Gastrocnemius medialis (tissue), 4 donors: ENCODE data around the gene RGS5. TPM values are rescaled to one million over a fixed set of nuclear protein-coding genes. Genes with fewer than 3 reads are reported as not detected.
A peak's percentile ranks its signal among the peaks of the same experiment; 100 is the strongest.

Experiments used
- ATAC-seq, 2 donors: fragments of 150-250 bp; one replicate each; pipeline ENCODE4 v1.9.1; 2016
- DNase-seq, 2 donors: peaks; one replicate each; pipeline ENCODE4 v3.0.0-alpha.2; 2019
- H3K27ac ChIP-seq, 4 donors: fragments of 200-600 bp; sonication (generic); 1 replicate in 1 of 4; 2 replicates in 3 of 4; pipeline ENCODE4 v1.5.1; 2016 to 2018; ENCODE audit warnings: mild to moderate bottlenecking in 2 of 4, moderate library complexity in 1 of 4
- H3K27me3 ChIP-seq, 3 donors: fragments of 200-600 bp; sonication (generic) in 2 of 3; 1 replicate in 1 of 3; 2 replicates in 2 of 3; pipeline versions ENCODE4 v1.5.1 to v1.6.0; 2016 to 2019; ENCODE audit warnings: mild to moderate bottlenecking in 1 of 3, moderate library complexity in 1 of 3
- H3K36me3 ChIP-seq, 2 donors: fragments of 200-600 bp; sonication (generic) in 1 of 2; one replicate each; pipeline ENCODE4 v1.5.1; 2017 to 2018
- H3K4me1 ChIP-seq, 2 donors: fragments of 200-600 bp; sonication (generic) in 1 of 2; one replicate each; pipeline ENCODE4 v1.5.1; 2016 to 2017; ENCODE audit warnings: mild to moderate bottlenecking in 2 of 2
- H3K4me3 ChIP-seq, 4 donors: fragments of 200-600 bp; sonication (generic) in 3 of 4; 1 replicate in 1 of 4; 2 replicates in 3 of 4; pipeline ENCODE4 v1.5.1; 2016 to 2019; ENCODE audit warnings: mild to moderate bottlenecking in 2 of 4
- H3K9me3 ChIP-seq, 3 donors: fragments of 200-600 bp; sonication (generic) in 2 of 3; 1 replicate in 1 of 3; 2 replicates in 2 of 3; pipeline ENCODE4 v1.5.1; 2016 to 2019
- POLR2A ChIP-seq, 2 donors: fragments of 450-650 bp; IDR thresholded peaks; one replicate each; pipeline ENCODE4 v1.6.1; 2017; ENCODE audit warnings: antibody characterized with exemption in 2 of 2, mild to moderate bottlenecking in 2 of 2, moderate library complexity in 2 of 2
- in situ Hi-C, 4 donors: fragments of 200-750 bp; cut with MboI; loops; one replicate each; pipeline versions ENCODE4 v1.15.0 to v1.8.0; 2017; ENCODE audit warnings: low sequenced_read_pairs in 4 of 4
- intact Hi-C: fragments of 100-400 bp; cut with DNase I; formaldehyde crosslinking; loops from one replicate; pipeline ENCODE4 v1.15.1; 2023; ENCODE audit warnings: low total_unique reads
- total RNA-seq, 4 donors: library from RNA; depleted of rRNA; stranded (reverse); fragments of >200 nt; gene quantifications; one replicate each; pipeline versions ENCODE4 v1.1.0 to v1.2.3, GENCODE V29; 2016
- TF ChIP-seq, protein P1 (sequence below), 5 experiments: fragments of 450-650 bp in 3 of 5; fragments of 200-600 bp in 2 of 5; sonication (generic) in 2 of 5; IDR thresholded peaks in 4 of 5; conservative IDR thresholded peaks in 1 of 5; 1 replicate in 4 of 5; 2 replicates in 1 of 5; pipeline ENCODE4 v1.5.1; 2016 to 2019; ENCODE audit warnings: antibody characterized with exemption in 5 of 5, mild to moderate bottlenecking in 3 of 5, moderate library complexity in 3 of 5

RGS5 gene
- total RNA-seq, 4 donors from 2014 or later: 71.2 to 195 (median 158) TPM

DNA sequence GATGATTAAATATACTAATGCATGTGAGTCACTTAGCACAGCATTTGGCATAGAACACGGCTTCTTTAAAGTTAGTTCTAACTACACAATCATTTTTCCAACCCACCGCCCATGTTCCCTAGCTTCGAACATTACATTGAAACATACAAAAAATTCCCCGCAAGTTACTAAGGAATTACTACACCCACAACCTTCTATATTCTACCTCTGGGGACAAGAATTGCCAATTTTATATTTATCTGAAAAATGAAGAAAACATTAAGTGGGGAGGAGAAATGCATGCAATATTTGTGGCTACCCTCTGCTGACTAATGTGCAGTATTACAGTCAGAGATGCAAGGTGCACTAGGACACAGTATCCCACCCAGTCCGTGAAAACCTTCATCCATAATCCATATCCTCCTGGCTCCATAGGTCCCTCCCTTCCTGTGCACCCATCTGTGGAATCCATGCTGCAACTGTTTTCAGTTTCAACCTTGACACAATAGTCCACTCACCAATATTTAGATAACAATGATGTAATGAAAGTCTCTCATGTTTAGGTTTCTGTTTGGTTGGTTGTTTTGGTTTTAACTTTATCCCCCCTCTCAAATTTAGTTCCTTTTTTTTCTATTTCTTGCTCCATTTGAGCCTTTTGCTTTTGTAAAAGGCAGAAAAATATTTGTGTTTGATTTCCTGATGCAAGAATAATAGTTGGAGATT lies 31.6 kb downstream of the RGS5 start:
- in situ Hi-C loops: loop anchor here in 3 of 4 donors (5.0 to 10.0 kb wide), 3 partner anchors 294 to 316 kb away; no protein-coding TSS in a partner anchor

DNA sequence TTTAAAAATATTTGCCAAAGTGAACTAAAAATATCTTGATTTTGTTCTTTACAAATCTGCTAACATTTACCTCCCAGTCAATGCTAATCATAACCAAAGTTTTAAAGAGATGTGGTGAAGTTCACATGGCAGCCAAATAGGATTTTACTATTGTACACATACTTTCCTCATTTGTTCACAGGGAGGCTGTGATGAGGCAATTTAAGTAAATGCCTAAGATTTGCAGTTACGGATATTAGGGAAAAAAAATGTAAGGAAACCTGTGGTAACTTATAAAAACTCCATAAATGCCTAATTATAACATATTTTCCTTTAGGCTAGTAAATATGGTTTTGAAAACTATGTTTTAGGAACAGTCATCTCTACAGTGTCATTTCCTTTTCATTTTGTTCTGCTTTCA lies 32.4 kb downstream of the RGS5 start:
- H3K27me3 ChIP-seq: no peaks in the 10 kb centered on the region
- H3K4me1 ChIP-seq: peaks cover 4 to 9% of the 10 kb centered on the region in 2 donors
- H3K36me3 ChIP-seq: no peaks in the 10 kb centered on the region
- in situ Hi-C loops (loop anchor here in 3 of 4 donors (5.0 to 10.0 kb wide), 3 partner anchors 293 to 316 kb away; no protein-coding TSS in a partner anchor), intact Hi-C loops (loop anchor here (10.0 kb wide), 1 partner anchor 96 kb away; no protein-coding TSS in a partner anchor)
- H3K9me3 ChIP-seq: no peaks in the 10 kb centered on the region
- H3K4me3 ChIP-seq: no peak overlapping the region
- no peak overlapping the region for H3K27ac ChIP-seq
- TF ChIP-seq, protein P1, sequence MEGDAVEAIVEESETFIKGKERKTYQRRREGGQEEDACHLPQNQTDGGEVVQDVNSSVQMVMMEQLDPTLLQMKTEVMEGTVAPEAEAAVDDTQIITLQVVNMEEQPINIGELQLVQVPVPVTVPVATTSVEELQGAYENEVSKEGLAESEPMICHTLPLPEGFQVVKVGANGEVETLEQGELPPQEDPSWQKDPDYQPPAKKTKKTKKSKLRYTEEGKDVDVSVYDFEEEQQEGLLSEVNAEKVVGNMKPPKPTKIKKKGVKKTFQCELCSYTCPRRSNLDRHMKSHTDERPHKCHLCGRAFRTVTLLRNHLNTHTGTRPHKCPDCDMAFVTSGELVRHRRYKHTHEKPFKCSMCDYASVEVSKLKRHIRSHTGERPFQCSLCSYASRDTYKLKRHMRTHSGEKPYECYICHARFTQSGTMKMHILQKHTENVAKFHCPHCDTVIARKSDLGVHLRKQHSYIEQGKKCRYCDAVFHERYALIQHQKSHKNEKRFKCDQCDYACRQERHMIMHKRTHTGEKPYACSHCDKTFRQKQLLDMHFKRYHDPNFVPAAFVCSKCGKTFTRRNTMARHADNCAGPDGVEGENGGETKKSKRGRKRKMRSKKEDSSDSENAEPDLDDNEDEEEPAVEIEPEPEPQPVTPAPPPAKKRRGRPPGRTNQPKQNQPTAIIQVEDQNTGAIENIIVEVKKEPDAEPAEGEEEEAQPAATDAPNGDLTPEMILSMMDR (IDR thresholded peaks at IDR 0.05 in 4 of 5, conservative IDR thresholded peaks at IDR 0.05 in 1 of 5): no peak
- TF ChIP-seq POLR2A (IDR thresholded peaks at IDR 0.05): no peak
- DNase-seq (no peak), ATAC-seq (no peak)

More for the DNA sequence above, 31.6 kb downstream of the RGS5 start:
- no peak overlapping the region for H3K4me3 ChIP-seq
- intact Hi-C loops: loop anchor here (10.0 kb wide), 1 partner anchor 96 kb away; no protein-coding TSS in a partner anchor
- TF ChIP-seq, protein P1 (IDR thresholded peaks at IDR 0.05 in 4 of 5, conservative IDR thresholded peaks at IDR 0.05 in 1 of 5): no peak
- no peak for TF ChIP-seq POLR2A (IDR thresholded peaks at IDR 0.05)
- H3K4me1 ChIP-seq: peaks cover 4 to 9% of the 10 kb centered on the region in 2 donors
- H3K9me3 ChIP-seq: no peaks in the 10 kb centered on the region
- no peaks in the 10 kb centered on the region for H3K27me3 ChIP-seq
- no peaks in the 10 kb centered on the region for H3K36me3 ChIP-seq
- H3K27ac ChIP-seq: no peak overlapping the region
- no peak for DNase-seq
- no peak for ATAC-seq

DNA sequence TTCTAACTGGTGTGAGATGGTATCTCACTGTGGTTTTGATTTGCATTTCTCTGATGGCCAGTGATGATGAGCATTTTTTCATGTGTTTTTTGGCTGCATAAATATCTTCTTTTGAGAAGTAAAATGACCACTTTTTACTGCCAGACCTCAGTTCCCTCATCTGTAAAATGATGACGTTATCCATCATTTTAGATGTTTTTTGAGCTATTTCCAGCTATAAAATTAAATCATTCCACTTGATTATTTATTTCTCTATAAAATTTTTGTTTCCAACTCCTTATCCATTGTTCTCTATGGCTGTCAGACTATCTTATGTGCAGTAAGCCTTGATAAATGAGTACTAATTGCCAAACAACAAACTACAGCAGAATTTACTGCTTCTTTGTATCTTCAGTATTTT lies 33.2 kb downstream of the RGS5 start:
- Histone ChIP-seq H3K9me3 (no peaks in the 10 kb centered on the region), H3K4me1 (peaks cover 2 to 4% of the 10 kb centered on the region in 2 donors), H3K27me3 (no peaks in the 10 kb centered on the region), H3K27ac (no peak overlapping the region), H3K36me3 (no peaks in the 10 kb centered on the region), H3K4me3 (no peak overlapping the region)
- ATAC-seq (no peak), DNase-seq (no peak)
- TF ChIP-seq POLR2A (IDR thresholded peaks at IDR 0.05): no peak
- TF ChIP-seq, protein P1 (IDR thresholded peaks at IDR 0.05 in 4 of 5, conservative IDR thresholded peaks at IDR 0.05 in 1 of 5): no peak
- intact Hi-C loops (no loop called here), in situ Hi-C loops (no loop called here)

DNA sequence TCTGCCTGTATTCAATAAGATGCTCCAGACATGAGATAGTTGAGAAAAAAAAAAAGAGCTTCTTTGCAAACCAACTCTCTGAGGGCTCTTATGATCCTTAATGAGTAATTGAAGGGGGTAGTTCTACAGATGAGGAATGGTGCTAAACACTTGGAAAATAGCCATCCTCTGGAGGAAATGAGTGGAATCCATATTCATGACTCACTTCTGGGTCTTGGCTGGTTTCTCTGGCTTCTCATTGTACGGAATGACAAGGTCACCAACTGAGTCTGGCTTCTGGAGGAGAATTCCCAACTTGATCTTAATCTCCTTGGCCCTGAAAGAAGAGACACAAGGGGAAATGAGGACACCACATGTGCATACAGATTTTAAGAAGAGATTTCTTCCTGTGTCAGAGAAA lies 34.7 kb downstream of the RGS5 start:
- Histone ChIP-seq H3K36me3 (no peaks in the 10 kb centered on the region), H3K4me1 (peaks cover 0 to 4% of the 10 kb centered on the region in 2 donors), H3K9me3 (no peaks in the 10 kb centered on the region), H3K27ac (no peak overlapping the region), H3K27me3 (no peaks in the 10 kb centered on the region), H3K4me3 (no peak overlapping the region)
- in situ Hi-C loops: no loop called here
- intact Hi-C loops: no loop called here
- peak in 1 of 2 donors; percentile 30 for ATAC-seq
- DNase-seq: no peak
- no peak for TF ChIP-seq POLR2A (IDR thresholded peaks at IDR 0.05)
- TF ChIP-seq, protein P1 (IDR thresholded peaks at IDR 0.05 in 4 of 5, conservative IDR thresholded peaks at IDR 0.05 in 1 of 5): no peak
